IPS-20b (cell line): Measurements from ENCODE around the gene KRT16.

Experiments used
- H3K27ac ChIP-seq: one replicate; pipeline ENCODE4 v1.5.1; 2013; ENCODE audit warnings: low read length
- H3K27me3 ChIP-seq: 2 replicates; pipeline ENCODE4 v1.6.1; 2013; ENCODE audit warnings: mild to moderate bottlenecking, low read length, inconsistent platforms; ENCODE audit not compliant: insufficient read depth
- H3K36me3 ChIP-seq: 2 replicates; pipeline ENCODE4 v1.6.1; 2013; ENCODE audit warnings: low read depth, mild to moderate bottlenecking, inconsistent platforms, low read length, moderate library complexity; ENCODE audit not compliant: insufficient read depth
- H3K4me1 ChIP-seq: 2 replicates; pipeline ENCODE4 v1.6.1; 2013; ENCODE audit warnings: mild to moderate bottlenecking, control low read depth, inconsistent platforms, low read length, moderate library complexity; ENCODE audit not compliant: insufficient read depth
- H3K4me3 ChIP-seq: 2 replicates; pipeline ENCODE4 v1.5.1; 2013; ENCODE audit warnings: mild to moderate bottlenecking, low read length, inconsistent platforms
- H3K9ac ChIP-seq: 2 replicates; pipeline ENCODE4 v1.6.1; 2013; ENCODE audit warnings: low read depth, mild to moderate bottlenecking, inconsistent platforms, low read length, moderate library complexity
- H3K9me3 ChIP-seq: 2 replicates; pipeline ENCODE4 v1.6.1; 2013; ENCODE audit warnings: mild to moderate bottlenecking, low read depth, low read length, inconsistent platforms; ENCODE audit not compliant: insufficient read depth

KRT16 gene

DNA sequence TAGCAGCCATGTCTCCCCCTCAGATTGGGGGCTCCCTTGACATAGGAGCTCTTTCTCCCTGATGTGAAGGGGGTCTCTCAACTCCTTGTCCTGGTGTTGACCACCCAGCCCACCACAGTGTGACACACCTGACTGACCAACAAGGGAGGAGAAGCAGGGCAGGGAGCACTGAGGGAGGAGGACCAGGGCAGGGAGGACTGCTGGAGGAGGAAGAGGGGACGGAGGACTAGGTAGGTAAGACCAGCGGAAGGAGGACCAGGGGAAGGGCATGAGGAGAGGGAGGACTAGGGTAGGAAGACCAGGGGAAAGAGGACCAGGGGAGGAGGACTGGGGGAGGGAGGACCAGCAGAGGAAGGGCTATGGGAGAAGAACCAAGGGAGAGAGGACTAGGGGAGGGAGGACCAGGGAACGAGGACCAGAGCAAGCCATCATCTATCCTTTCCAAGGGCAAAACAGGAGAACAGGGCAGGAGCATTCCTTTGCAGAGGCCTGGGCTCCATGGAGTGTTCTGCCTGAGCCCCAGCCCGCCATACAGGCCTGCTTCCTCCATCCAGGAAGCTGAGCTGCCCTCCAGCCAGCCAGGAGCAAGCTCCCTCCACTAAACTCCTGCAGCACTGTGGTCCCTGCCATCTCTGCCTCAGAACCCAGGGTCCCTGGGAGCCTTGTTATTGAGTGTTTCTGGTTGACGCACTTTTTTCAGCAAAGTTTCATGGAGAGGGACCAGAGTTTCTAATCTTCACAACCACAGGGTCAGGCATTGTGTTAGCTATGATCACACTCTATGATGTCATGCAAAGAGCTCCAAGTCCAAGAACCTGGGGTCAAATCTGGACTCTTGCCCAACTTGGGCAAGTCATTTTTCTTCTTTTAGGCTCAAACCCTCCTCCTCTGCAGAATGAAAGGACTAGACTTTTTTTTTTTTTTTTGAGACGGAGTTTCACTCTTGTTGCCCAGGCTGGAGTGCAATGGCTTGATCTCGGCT, 27.2 kb upstream of the KRT16 start:
- no peaks in the 10 kb centered on the region for H3K4me1 ChIP-seq
- no peak overlapping the region for H3K4me3 ChIP-seq
- H3K9ac ChIP-seq, result no peak overlapping the region
- no peak overlapping the region for H3K27ac ChIP-seq
- no peaks in the 10 kb centered on the region for H3K9me3 ChIP-seq
- H3K27me3 ChIP-seq, result no peaks in the 10 kb centered on the region
- H3K36me3 ChIP-seq, result no peaks in the 10 kb centered on the region

- Histone ChIP-seq H3K27me3 (no peaks in the 10 kb centered on the region), H3K36me3 (no peaks in the 10 kb centered on the region), H3K4me1 (no peaks in the 10 kb centered on the region), H3K27ac (no peak overlapping the region), H3K9me3 (no peaks in the 10 kb centered on the region), H3K4me3 (no peak overlapping the region), H3K9ac (no peak overlapping the region)
These were observed 26.4 kb upstream of the KRT16 start for GRCh38 chr17:41638941-41639340.

DNA sequence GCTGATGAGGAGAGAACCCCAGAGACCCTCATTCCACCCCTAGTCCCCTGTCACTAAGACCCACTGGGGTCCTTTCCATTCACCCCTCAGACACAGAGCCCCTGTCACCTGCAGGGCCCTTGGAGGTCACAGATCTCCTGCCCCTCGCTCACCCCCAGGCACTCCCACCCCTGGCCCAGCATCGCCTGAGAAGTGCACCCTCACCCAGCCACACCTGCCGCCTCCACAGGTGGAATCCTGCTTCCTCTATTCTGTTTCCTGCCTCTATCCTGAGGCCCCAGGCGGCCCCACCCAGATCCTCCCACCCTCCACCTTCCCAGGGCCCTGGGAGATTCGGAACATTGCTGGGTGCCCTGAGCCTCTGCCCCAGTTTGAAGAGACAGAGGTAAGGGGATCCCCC, 25.6 kb upstream of the KRT16 start:
- Histone ChIP-seq H3K27me3 (no peaks in the 10 kb centered on the region), H3K27ac (no peak overlapping the region), H3K9me3 (no peaks in the 10 kb centered on the region), H3K4me1 (no peaks in the 10 kb centered on the region), H3K9ac (no peak overlapping the region), H3K4me3 (no peak overlapping the region), H3K36me3 (no peaks in the 10 kb centered on the region)

GRCh38 chr17:41636652-41637051, 24.1 kb upstream of the KRT16 start:
- Histone ChIP-seq H3K4me3 (no peak overlapping the region), H3K36me3 (no peaks in the 10 kb centered on the region), H3K27ac (no peak overlapping the region), H3K9me3 (no peaks in the 10 kb centered on the region), H3K4me1 (no peaks in the 10 kb centered on the region), H3K9ac (no peak overlapping the region), H3K27me3 (no peaks in the 10 kb centered on the region)

- no peak overlapping the region for H3K4me3 ChIP-seq
- H3K27ac ChIP-seq, result no peak overlapping the region
- no peak overlapping the region for H3K9ac ChIP-seq
- no peaks in the 10 kb centered on the region for H3K36me3 ChIP-seq
- no peaks in the 10 kb centered on the region for H3K27me3 ChIP-seq
- H3K4me1 ChIP-seq, result no peaks in the 10 kb centered on the region
- no peaks in the 10 kb centered on the region for H3K9me3 ChIP-seq
These were observed 22.8 kb upstream of the KRT16 start for GRCh38 chr17:41635121-41636097.

DNA sequence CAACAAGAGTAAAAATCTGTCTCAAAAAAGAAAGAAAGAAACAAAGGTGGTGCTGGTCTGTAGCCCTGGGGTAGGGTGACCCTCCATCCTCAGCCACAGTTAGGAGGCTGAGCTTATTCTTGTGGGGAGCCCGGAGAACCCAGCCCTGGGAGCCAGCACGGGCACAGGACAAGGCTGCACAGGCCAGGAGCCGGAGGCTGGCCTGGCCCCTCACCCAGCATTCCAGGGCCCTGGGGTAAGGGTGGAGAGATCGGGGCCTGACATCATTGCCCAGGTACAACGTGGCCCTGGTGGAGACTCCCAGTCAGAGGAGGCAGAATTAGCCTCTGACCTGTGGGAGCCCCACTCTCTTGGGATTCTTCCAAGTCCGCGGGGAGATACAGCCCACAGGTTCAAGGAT, 22.1 kb upstream of the KRT16 start:
- no peaks in the 10 kb centered on the region for H3K4me1 ChIP-seq
- no peak overlapping the region for H3K27ac ChIP-seq
- H3K4me3 ChIP-seq, result no peak overlapping the region
- no peak overlapping the region for H3K9ac ChIP-seq
- no peaks in the 10 kb centered on the region for H3K27me3 ChIP-seq
- H3K9me3 ChIP-seq, result no peaks in the 10 kb centered on the region
- H3K36me3 ChIP-seq, result no peaks in the 10 kb centered on the region

- no peaks in the 10 kb centered on the region for H3K9me3 ChIP-seq
- H3K27me3 ChIP-seq, result no peaks in the 10 kb centered on the region
- H3K27ac ChIP-seq, result no peak overlapping the region
- no peaks in the 10 kb centered on the region for H3K36me3 ChIP-seq
- no peak overlapping the region for H3K9ac ChIP-seq
- H3K4me3 ChIP-seq, result no peak overlapping the region
- H3K4me1 ChIP-seq, result 0 out of 2 replicates have a peak, but pooled peaks cover under 1% of the 10 kb centered on the region
These were observed 21.1 kb upstream of the KRT16 start for GRCh38 chr17:41633556-41634199.

DNA sequence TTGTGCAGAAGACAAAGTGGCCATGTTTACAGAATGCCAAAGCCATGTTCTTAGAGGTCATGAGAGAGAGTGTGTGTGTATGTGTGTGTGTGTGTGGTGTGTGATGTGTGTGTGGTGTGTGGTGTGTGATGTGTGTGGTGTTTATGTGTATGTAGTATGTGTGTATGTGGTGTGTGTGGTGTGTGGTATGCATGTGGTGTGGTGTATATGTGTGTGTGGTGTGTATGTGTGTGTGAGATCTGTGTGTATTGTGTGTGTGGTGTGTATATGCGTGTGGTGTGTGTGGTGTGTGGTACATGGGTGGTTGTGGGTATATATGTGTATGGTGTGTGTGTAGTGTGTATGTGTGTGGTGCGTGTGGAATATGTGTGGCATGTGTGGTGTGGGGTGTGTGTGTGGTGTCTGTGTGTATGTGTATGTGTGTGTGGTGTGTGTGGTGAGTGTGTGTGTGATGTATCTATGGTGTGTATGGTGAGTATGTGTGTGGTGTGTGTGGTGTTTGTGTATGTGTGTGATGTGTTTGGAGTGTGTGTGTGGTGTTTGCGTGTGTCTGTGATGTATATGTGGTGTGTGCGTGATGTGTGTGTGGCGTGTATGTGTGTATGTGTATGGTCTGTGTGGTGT, 20.0 kb upstream of the KRT16 start:
- no peak overlapping the region for H3K27ac ChIP-seq
- H3K27me3 ChIP-seq, result no peaks in the 10 kb centered on the region
- H3K4me3 ChIP-seq, result no peak overlapping the region
- no peaks in the 10 kb centered on the region for H3K9me3 ChIP-seq
- 0 out of 2 replicates have a peak, but pooled peaks cover 3% of the 10 kb centered on the region for H3K4me1 ChIP-seq
- H3K36me3 ChIP-seq, result no peaks in the 10 kb centered on the region
- no peak overlapping the region for H3K9ac ChIP-seq

GRCh38 chr17:41631898-41632285, 19.3 kb upstream of the KRT16 start:
- no peak overlapping the region for H3K4me3 ChIP-seq
- no peaks in the 10 kb centered on the region for H3K36me3 ChIP-seq
- H3K4me1 ChIP-seq, result 0 out of 2 replicates have a peak, but pooled peaks cover 3% of the 10 kb centered on the region
- H3K27me3 ChIP-seq, result no peaks in the 10 kb centered on the region
- H3K9ac ChIP-seq, result no peak overlapping the region
- no peak overlapping the region for H3K27ac ChIP-seq
- H3K9me3 ChIP-seq, result no peaks in the 10 kb centered on the region

DNA sequence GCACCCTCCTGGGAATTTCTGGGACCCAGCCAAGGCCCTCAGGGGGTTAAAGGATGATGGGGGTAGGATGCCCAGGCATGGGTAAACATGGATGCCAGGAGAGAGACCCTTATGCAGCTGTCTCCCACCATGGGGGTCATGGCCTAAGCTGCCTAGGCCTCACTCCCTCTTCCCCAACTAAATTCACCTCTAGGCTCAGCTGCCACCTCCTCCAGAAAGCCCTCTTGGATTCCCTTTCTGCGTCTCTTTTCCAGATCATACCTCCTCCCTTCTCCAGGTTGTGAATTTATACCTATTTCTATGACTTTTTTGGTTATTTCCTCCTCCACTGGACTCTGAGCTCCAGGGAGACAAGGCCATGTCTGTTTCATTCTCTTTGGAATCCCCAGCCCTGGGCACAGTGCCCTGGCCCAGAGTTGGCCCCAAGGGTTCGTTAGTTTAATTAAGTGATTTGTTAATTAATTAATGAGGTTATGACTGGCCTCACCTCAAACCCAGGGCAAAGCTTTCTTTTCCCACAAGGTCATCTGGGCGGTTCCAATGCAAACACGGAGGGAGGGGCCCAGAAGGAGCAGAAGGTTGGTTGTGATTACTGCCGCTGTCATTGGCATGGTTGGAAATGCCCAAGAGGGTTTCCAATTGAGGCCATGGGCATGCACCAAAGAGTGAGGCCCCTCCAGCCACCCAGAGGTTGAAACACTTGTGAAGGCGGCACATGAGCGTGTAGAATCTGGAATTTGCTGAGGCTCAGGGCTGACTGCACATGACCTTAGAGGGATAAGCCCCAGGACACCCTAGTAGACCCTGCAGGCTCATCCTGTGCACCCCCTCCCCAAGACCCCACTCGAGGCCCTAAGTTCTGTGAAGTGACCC, 18.7 kb upstream of the KRT16 start:
- Histone ChIP-seq H3K4me1 (0 out of 2 replicates have a peak, but pooled peaks cover 3% of the 10 kb centered on the region), H3K4me3 (no peak overlapping the region), H3K9ac (no peak overlapping the region), H3K27ac (no peak overlapping the region), H3K36me3 (no peaks in the 10 kb centered on the region), H3K9me3 (no peaks in the 10 kb centered on the region), H3K27me3 (no peaks in the 10 kb centered on the region)
